HUES6 (cell line): ENCODE measurements around the gene CNTRL.
"Not testable (repeated sequence)": the region's sequence is repeated elsewhere in the genome, so short reads cannot be mapped to it uniquely, and the experiment has no call there.

Source experiments
- H3K27ac ChIP-seq: 2 replicates; pipeline ENCODE4 v1.7.0; 2013; ENCODE audit warnings: low read depth, mild to moderate bottlenecking, low read length, inconsistent platforms
- H3K27me3 ChIP-seq: 2 replicates; pipeline ENCODE4 v1.6.1; 2013; ENCODE audit warnings: low read length; ENCODE audit not compliant: control insufficient read depth, insufficient read depth
- H3K36me3 ChIP-seq: 2 replicates; pipeline ENCODE4 v1.6.1; 2013; ENCODE audit warnings: low read length; ENCODE audit not compliant: control insufficient read depth, insufficient read depth
- H3K4me1 ChIP-seq: 2 replicates; pipeline ENCODE4 v1.6.1; 2013; ENCODE audit warnings: low read length; ENCODE audit not compliant: control insufficient read depth, insufficient read depth
- H3K4me3 ChIP-seq: 2 replicates; pipeline ENCODE4 v1.5.1; 2013; ENCODE audit warnings: low read depth, low read length
- H3K9ac ChIP-seq: one replicate; pipeline ENCODE4 v1.6.1; 2013; ENCODE audit warnings: mild to moderate bottlenecking, low read length
- H3K9me3 ChIP-seq: 2 replicates; pipeline ENCODE4 v1.6.1; 2013; ENCODE audit warnings: low read depth, low read length; ENCODE audit not compliant: control insufficient read depth, insufficient read depth

The CNTRL gene

DNA sequence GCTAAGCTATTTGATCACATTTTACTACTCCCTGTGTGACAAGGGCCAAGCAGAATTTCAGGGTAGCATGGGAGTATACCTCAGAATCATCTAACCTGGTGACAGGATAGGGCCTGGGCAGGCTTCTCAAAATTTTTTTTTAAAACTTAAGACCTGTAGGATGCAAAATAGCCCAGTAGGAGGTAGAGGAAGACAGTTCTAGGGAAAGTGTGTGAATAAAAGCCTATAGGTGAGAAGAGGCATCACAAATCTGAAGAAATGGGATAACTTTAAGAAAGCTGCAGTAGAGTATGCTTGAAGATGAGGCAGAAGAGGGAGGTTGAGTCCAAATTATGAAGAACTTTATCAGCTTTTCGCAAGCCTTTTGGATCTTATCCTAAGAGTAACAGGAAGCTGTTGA is 32.3 kb downstream of the CNTRL start:
- H3K9ac ChIP-seq: no peak overlapping the region
- H3K4me1 ChIP-seq: no peaks in the 10 kb centered on the region
- H3K36me3 ChIP-seq: no peaks in the 10 kb centered on the region
- no peak overlapping the region for H3K27ac ChIP-seq
- H3K9me3 ChIP-seq: no peaks in the 10 kb centered on the region
- no peak overlapping the region for H3K4me3 ChIP-seq
- H3K27me3 ChIP-seq: no peaks in the 10 kb centered on the region

DNA sequence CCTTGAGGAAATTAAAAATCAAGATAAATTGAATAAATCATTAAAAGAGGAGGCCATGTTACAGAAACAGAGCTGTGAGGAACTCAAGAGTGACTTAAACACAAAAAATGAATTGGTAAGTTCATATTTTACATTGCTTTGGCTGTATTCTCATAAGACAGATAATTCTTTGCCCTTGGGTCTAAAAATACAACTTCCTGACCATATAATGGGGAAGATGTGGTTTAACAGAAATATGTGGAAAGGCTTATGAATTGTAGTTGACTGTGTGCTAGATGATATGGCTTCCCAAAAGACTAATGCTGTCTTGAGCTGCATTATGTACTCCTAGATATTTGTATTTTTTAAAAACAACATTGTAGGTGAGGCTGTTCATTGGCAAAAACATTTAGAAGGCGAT is 33.1 kb downstream of the CNTRL start:
- Histone ChIP-seq H3K27ac (no peak overlapping the region), H3K27me3 (no peaks in the 10 kb centered on the region), H3K9ac (no peak overlapping the region), H3K9me3 (no peaks in the 10 kb centered on the region), H3K36me3 (no peaks in the 10 kb centered on the region), H3K4me3 (no peak overlapping the region), H3K4me1 (no peaks in the 10 kb centered on the region)

DNA sequence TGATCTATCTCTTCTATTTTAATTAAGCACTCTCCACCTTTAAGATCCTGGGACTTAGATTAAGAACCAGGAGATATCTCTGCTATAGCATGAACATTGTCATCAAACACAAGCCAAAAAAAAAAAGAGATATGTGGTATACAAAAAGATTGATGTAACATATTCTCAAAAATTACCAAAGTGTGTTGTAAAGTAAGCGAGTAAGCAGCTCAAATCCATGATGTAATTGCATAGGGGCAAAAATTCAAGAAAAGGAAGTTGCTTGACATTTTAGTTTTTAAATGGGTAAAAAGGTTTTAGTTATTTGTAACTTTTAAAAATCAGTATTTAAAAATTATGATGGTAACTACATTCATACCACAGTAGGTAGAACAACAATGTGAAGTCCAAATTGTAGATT is 40.7 kb downstream of the CNTRL start:
- Histone ChIP-seq H3K27ac (no peak overlapping the region), H3K9ac (no peak overlapping the region), H3K27me3 (no peaks in the 10 kb centered on the region), H3K36me3 (no peaks in the 10 kb centered on the region), H3K4me1 (no peaks in the 10 kb centered on the region), H3K9me3 (no peaks in the 10 kb centered on the region), H3K4me3 (no peak overlapping the region)

DNA sequence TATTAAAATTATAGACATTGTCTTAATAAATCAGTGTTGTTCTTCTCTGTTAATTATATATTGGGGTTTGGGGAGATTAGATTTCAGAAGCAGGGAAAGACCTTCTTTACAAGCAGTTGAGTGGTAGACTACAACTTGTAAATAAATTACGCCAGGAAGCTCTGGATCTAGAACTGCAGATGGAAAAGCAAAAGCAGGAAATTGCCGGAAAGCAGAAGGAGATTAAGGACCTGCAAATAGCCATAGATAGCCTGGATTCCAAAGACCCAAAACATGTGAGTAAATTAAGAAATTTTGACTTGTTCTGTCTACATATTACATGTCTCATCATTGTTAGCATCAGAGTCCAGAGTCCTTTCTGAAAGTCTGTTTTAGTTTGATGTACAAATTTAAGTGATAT is 43.5 kb downstream of the CNTRL start:
- no peaks in the 10 kb centered on the region for H3K27me3 ChIP-seq
- H3K36me3 ChIP-seq: no peaks in the 10 kb centered on the region
- H3K27ac ChIP-seq: no peak overlapping the region
- no peak overlapping the region for H3K4me3 ChIP-seq
- H3K9ac ChIP-seq: no peak overlapping the region
- H3K4me1 ChIP-seq: peaks cover 13% of the 10 kb centered on the region
- no peaks in the 10 kb centered on the region for H3K9me3 ChIP-seq

DNA sequence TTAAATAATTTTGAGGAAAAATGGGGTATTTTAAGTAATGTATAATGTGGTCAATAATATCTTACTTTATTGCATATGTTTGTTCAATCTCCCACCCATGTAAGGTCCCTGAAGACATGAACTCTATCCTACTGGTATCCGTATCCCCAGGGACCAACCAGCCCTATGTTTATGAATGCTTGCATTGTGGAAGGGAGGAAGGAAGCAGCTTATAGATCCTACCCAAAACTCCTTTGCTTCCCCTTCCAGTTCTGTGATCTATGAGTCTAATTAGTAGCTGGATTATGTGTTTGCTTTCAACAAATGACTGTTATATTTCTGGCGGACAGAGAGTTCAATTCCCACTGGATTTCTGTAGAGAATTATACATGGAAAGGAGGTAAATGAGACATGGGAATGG is 45.6 kb downstream of the CNTRL start:
- H3K4me1 ChIP-seq: peaks cover 13% of the 10 kb centered on the region
- no peak overlapping the region for H3K27ac ChIP-seq
- H3K4me3 ChIP-seq: no peak overlapping the region
- H3K9ac ChIP-seq: no peak overlapping the region
- no peaks in the 10 kb centered on the region for H3K9me3 ChIP-seq
- peaks cover 2% of the 10 kb centered on the region; the same call in 1 of the 2 replicates for H3K36me3 ChIP-seq
- H3K27me3 ChIP-seq: no peaks in the 10 kb centered on the region

DNA sequence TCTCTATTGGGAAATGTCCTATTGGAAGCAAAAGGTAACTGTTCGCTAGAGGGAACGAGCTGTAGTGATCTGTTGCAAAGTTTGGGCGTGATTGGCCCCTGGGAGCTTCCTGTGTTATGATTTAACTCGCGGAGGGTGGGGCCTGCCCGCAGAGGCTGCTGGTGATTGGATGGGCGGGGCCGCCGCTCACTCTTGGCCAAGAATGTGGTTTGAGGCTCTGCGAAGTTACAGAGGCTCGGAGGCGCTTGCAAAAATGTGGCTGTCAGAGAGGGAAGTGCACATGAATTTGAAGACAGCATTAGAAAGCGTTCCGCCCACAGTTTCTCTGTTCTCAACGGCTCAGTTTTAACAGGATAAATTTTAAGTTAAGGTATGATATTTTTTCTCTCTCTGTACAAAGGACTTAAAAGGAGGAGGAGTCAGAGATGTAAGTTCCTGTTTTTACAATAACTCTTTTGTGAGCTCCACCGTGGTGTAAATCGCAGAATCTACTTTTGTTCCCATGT is 46.9 kb downstream of the CNTRL start:
- H3K4me1 ChIP-seq: peaks cover 13% of the 10 kb centered on the region
- H3K36me3 ChIP-seq: peaks cover 2% of the 10 kb centered on the region; the same call in 1 of the 2 replicates
- no peak overlapping the region for H3K27ac ChIP-seq
- peak overlapping the region; percentile 65 for H3K4me3 ChIP-seq
- H3K9me3 ChIP-seq: no peaks in the 10 kb centered on the region
- H3K9ac ChIP-seq: no peak overlapping the region
- no peaks in the 10 kb centered on the region for H3K27me3 ChIP-seq

DNA sequence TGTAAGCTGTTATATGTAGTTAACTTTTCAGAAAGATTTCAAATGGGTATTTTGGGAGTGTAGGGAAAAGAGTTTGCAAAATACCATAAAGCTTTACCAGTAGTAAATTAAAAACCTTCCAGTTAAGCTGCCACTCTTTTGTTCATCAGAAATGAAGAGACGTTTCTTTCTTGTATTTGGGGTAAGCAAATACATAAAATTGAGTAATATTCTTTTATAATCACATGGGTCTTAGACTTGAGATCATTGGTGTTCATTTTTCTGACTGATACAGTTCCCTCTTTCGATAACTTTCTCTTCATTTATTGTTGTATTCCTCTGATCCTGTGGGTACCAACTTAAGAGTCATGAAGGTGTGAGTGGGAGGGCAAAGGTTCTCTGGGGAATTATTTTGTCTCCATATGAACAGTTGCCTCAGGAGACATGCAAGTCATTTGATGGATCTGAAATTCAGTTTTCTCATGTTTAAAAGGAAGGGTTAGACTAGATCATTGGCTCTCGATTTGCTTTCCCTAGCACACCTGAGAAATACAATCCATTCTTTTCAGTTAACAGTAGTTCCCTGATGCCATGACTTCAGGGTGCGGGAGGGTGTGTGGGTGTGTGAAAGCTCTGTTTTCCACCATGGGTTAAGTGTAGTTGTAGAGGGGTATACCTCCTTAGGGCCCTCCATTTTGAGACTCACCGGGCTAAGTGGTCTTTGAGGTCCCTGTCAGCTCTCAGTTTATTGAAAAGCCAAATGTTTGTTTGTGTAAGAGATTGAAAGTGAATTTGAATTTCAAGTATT is 47.7 kb downstream of the CNTRL start:
- peaks cover 13% of the 10 kb centered on the region for H3K4me1 ChIP-seq
- H3K27ac ChIP-seq: no peak overlapping the region
- no peaks in the 10 kb centered on the region for H3K27me3 ChIP-seq
- H3K9ac ChIP-seq: no peak overlapping the region
- H3K4me3 ChIP-seq: peak overlapping the region; percentile 65
- H3K36me3 ChIP-seq: peaks cover 4% of the 10 kb centered on the region; the same call in 1 of the 2 replicates
- H3K9me3 ChIP-seq: no peaks in the 10 kb centered on the region

DNA sequence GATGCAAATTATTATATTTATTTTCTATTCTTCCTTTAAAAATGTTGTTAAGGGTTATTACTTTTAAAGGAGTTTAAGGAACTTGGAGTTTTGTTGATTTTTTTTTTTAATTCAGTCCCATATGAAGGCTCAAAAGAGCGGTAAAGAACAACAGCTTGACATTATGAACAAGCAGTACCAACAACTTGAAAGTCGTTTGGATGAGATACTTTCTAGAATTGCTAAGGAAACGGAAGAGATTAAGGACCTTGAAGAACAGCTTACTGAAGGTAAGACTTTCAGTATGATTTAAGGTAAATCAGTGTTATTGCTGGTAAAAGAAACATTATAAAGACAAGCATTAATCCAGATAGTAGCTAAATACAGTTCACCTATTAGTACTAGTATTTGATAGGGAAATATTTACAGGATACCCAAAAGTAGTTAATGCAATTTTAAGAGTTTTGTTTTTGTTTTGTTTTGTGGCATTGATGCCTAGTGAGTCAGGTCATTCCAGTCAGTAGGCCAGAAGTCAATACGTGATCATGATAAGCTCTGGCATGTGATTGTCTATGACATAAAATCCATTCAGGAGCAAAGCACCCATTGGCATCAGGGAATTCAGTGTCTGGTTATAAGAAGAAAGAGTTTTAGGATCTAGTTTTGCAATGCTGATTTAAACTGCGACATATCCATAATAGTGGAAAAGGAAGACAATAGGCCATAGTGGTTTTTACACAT is 49.2 kb downstream of the CNTRL start:
- no peak overlapping the region for H3K9ac ChIP-seq
- peaks cover 4% of the 10 kb centered on the region; the same call in 1 of the 2 replicates for H3K36me3 ChIP-seq
- no peaks in the 10 kb centered on the region for H3K27me3 ChIP-seq
- H3K27ac ChIP-seq: no peak overlapping the region
- no peak overlapping the region for H3K4me3 ChIP-seq
- peaks cover 13% of the 10 kb centered on the region for H3K4me1 ChIP-seq
- no peaks in the 10 kb centered on the region for H3K9me3 ChIP-seq

DNA sequence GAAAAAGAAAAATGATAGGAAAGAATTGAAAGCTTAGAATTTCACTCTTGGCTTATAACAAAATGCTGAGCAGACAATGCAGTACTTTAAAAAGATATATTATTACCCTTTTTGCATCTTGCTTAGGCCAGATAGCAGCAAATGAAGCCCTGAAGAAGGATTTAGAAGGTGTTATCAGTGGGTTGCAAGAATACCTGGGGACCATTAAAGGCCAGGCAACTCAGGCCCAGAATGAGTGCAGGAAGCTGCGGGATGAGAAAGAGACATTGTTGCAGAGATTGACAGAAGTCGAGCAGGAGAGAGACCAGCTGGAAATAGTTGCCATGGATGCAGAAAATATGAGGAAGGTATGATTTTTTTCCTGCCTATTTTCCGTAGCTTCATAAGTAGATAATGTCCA is 50.8 kb downstream of the CNTRL start:
- Histone ChIP-seq H3K4me1 (peaks cover 13% of the 10 kb centered on the region), H3K9ac (no peak overlapping the region), H3K9me3 (no peaks in the 10 kb centered on the region), H3K4me3 (no peak overlapping the region), H3K27ac (no peak overlapping the region), H3K27me3 (no peaks in the 10 kb centered on the region), H3K36me3 (peaks cover 4% of the 10 kb centered on the region; the same call in 1 of the 2 replicates)

DNA sequence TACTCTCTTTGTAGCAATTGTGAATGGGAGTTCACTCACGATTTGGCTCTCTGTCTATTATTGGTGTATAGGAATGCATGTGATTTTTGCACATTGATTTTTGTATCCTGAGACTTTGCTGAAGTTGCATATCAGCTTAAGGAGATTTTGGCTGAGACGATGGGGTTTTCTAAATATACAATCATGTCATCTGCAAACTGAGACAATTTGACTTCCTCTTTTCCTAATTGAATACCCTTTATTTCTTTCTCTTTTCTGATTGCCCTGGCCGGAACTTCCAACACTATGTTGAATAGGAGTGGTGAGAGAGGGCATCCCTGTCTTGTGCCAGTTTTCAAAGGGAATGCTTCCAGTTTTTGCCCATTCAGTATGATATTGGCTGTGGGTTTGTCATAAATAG is 54.6 kb downstream of the CNTRL start:
- not testable (repeated sequence) for H3K36me3 ChIP-seq, H3K4me1 ChIP-seq, H3K27me3 ChIP-seq, H3K9ac ChIP-seq, H3K9me3 ChIP-seq, H3K27ac ChIP-seq, H3K4me3 ChIP-seq

DNA sequence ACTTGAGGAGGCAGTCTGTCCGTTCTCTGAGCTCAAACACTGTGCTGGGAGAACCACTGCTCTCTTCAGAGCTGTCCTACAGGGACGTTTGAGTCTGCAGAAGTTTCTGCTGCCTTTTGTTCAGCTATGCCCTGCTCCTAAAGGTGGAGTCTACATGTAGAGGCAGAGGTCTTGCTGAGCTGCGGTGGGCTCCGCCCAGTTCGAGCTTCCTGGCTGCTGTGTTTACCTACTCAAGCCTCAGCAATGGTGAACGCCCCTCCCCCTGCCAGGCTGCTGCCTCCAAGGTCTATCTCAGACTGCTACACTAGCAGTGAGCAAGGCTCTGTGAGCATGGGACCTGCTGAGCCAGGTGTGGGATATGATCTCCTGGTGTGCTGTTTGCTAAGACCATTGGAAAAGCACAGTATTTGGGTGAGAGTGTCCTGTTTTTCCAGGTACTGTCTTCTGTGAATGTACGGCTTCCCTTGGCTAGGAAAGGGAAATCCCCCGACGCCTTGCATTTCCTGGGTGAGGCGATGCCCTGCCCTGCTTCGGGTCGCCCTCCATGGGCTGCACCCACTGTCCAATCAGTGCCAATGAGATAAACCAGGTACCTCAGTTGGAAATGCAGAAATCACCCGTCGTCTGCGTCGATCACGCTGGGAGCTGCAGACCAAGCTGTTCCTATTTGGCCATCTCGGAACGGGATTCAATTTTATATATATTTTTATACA is 58.5 kb downstream of the CNTRL start:
- peaks cover 8% of the 10 kb centered on the region for H3K4me1 ChIP-seq
- H3K27ac ChIP-seq: no peak overlapping the region
- peak overlapping the region; percentile 26; the same call in 1 of the 2 replicates for H3K4me3 ChIP-seq
- H3K27me3 ChIP-seq: no peaks in the 10 kb centered on the region
- no peaks in the 10 kb centered on the region for H3K36me3 ChIP-seq
- no peaks in the 10 kb centered on the region for H3K9me3 ChIP-seq
- H3K9ac ChIP-seq: no peak overlapping the region
